GM19193 (cell line): ENCODE measurements around the gene HSPB2.

ENCODE experiments used
- POLR2A ChIP-seq: IDR thresholded peaks from 4 replicates; pipeline ENCODE4 v1.6.1; 2011; ENCODE audit not compliant: insufficient read depth, insufficient read length; ENCODE audit errors: extremely low read depth

The HSPB2 gene

DNA sequence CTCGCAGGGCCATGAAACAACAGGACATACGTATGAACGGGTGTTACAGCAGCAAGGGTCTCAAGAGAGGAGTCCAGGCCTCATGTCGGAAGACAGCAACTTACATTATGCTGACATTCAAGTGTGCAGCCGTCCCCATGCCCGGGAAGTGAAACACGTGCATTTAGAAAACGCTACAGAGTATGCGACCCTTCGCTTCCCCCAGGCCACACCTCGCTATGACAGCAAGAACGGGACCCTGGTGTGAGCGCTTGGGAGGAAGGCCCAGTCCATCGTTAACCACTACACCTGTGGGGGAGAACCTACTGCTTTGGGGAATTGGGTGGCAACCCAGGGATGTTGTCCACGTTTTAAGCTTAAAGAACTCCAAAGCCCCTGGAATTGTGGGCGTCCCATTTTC, 13.4 kb downstream of the HSPB2 start:
- no peak for TF ChIP-seq POLR2A

DNA sequence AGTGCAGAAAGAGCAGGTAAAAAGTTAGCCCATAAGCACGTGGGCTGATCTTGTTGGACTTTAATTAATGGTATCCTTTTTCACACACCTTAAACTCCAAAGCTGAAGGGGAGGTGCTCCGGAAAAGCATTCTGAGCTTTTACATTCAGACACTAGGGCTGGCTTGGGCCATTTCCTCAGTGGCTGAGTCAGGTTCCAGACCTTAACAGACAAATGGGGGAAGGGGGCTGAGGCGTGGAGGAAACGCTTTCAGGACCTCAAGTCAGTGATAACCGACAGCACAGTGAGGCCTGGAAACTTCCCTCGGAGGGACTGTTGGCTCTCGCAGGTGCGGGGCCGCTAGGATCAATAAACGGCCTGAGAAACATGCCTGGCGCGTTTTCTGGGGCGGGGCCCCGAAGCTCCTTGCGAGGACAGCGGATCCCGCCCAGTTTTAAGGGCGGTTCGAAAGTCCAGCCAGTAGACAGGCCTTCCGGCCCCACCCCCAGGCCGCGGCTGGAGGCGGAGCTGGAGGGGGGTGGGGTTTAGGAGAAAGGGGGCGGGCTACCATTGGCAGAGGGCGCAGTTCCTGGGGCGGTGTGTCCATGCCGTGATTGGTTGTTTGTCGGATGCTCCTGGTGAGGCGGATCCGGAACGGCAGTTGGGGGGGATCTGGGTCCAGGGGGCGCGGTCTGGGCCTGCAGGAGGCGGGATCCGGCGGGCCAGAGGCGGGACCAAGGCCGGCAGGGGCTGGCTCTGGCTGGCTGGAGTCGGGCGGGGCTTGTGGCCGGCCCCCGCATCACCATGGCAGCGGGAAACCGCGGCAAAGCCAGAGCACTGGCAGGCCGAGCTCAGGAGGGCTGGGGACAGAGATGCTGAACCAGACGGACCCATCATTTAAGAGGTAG, 14.2 kb downstream of the HSPB2 start:
- TF ChIP-seq POLR2A = peak; percentile 75

DNA sequence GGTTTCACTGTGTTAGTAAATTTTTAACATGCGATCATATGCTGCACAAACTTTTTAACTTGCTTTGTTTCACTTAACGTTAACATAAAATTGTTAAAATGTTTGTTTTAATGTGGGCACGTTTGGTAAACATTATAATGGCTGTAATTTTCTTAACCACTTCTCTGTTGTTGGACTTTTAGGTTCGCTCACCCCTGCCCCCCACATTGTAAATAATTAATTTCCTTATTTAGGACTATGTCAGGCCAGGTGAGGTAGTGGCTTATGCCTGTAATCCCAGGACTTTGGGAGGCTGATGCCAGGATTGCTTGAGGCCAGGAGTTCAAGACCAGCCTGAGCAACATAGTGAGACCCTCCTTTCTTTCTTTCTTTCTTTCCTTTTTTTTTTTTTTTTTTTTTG, 17.9 kb downstream of the HSPB2 start:
- no peak for TF ChIP-seq POLR2A

DNA sequence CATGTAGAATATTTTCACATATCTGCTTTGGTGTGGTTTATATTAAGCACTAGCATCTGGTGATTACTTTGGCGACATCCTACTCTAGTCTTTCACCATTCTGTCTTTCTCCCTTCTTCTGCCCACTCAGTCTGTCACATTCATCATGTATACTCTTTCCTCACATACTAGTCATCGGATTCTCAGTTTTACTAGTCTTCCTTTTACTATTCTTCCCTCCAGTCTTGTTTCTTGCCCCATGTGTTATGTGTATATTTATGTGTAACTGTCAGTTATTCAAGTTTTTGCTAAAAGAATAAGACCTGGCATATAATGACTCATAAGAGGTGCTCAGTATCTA, 20.0 kb downstream of the HSPB2 start:
- no peak for TF ChIP-seq POLR2A

DNA sequence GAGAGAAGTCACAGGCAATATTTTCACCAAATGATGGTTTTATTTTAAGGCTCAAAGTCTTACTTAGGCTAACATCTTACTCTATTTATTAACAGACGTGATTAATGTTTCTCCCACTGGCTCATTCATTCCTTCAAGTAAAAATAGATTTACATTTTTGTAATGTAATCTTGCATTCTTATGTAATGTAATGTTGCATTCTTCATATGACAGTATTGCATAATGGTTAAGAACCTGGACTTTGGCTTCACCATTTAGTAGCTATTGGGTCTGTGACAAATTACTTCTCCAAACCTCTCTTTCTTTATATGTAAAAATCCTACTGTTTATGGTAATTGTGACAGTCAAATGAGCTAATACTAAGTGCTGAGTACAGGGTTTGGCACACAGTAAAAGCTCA, 21.3 kb downstream of the HSPB2 start:
- TF ChIP-seq POLR2A = no peak

DNA sequence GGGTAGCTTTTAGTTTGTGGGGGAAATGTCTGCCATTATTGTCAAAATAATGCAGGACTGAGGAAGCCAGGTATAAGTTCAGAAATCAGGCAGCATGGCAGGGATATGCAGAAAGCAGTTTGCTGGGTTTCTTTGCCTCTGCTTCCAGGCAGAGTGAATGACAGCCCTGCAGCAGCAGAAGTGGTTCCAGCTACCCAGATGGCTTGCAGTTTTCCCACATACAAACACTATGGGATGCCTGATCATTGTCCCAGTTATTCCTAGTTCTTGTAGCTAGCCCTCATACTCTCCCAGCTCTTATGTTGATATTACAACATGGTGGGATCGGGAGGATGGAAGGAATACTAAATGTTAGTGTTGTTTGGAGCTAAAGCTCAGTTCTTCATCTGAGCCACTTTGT, 21.8 kb downstream of the HSPB2 start:
- TF ChIP-seq POLR2A = no peak

DNA sequence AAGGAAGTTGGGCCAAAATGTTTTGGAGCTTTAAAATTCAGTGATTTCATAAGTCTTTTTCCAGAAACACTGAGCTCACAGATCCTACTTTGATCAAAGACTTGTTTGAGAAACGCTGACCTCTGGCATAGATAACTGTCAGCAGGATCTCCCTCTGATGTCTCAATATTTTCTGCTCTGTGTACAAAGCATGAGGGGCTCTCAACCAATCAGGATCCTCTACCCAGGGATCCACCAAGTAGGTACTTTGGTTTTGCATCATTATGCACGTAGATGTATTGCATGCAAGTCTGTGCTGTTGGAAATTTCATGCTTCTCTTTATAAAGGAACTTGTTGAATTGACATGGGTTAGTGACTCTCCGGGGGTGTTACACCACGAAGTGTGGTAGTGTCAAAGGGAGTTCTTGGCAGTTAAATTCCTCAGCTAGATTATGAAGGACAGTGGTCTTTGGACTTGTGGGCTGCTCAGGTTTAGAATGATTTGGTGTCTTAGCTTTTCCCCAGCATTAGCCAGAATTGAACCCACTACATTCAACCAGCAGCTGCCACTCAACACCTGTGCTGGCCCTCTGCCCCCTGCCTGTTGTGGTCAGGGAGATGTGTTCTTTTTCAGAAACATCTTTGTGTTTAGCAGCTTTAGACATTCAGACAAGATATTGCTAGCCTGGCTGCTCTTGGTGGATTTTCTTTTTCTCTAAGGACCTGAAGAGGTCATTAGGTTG, 22.9 kb downstream of the HSPB2 start:
- no peak for TF ChIP-seq POLR2A

DNA sequence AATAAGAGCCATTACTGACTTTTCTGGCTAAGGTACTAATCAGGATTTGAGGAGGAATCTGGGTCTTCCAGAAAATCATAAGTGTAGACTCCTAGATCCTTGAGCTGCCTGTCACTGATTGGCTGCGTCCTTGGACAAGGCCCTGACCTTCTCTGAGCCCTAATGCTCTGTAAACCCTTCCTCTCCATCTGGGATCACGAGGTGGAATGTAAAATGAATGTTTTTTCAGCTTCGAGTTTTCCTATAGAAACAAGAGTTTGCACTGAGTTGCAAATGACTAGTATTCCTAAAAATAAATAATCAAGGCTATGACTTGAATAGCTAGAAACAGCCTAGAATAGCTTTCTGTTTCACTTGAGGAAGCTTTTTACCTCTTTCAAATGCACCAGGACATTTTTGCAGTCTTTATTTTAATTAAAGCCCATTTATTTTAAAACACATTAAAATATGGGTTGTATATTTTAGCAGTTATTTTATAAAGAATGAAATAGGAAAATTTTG, 23.6 kb downstream of the HSPB2 start:
- TF ChIP-seq POLR2A = no peak

DNA sequence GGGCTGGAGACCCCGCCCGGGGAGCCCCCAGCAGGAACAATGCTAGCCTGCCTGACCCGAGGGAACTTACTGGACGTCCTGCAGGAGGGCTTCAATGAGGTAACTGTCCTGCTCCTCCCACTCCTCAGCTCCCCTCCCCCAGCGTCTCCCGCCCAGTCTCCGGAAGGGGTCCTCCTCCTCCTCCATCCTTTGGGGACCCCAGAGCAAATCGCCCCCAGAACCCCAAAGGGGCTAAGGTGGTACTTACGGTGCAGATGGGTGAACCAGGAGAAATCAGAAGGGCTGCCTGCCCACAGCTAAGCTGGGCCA, 24.9 kb downstream of the HSPB2 start:
- no peak for TF ChIP-seq POLR2A

DNA sequence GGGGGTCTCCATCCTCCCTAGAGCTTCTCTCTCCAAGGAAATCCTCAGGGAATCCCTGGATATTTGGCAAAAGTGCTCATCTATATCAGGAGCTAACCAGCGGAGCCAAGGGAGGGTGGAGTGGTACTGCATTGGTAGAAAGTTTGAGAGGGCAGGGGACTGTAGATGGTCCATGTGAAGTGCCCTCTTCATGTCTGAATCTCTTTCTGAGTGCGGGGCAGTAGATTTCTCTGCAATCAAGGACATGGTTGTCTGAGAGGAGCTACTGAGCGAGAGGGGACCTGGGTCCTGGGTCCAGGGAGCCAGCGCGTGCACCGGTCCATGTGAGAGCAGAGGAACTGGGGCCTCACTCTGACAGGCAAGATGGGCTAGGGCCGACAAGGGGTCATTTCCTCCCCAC, 25.3 kb downstream of the HSPB2 start:
- TF ChIP-seq POLR2A = no peak

DNA sequence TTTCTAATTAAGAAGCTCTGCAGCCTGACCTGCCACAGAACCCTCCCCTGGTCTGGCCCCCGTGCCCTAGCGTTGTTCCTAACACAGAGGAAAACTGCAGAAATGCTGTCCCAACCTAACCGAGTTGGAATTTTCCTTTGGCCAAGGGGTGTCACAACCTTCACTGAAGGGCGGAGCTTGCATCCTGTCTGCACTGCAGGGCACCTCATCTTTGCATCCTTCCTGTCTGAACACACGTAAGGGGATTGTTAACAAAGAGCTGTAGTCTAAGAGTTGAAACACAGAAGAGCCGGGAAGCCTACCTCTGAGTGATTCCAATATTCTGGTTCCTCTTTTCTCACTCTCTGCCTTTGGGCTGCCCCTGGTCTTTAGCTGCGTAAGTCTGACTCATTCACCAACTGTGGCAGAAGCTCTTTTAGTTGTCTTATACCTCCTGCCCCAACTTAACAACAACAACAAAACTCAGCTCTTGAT, 26.2 kb downstream of the HSPB2 start:
- TF ChIP-seq POLR2A = no peak

DNA sequence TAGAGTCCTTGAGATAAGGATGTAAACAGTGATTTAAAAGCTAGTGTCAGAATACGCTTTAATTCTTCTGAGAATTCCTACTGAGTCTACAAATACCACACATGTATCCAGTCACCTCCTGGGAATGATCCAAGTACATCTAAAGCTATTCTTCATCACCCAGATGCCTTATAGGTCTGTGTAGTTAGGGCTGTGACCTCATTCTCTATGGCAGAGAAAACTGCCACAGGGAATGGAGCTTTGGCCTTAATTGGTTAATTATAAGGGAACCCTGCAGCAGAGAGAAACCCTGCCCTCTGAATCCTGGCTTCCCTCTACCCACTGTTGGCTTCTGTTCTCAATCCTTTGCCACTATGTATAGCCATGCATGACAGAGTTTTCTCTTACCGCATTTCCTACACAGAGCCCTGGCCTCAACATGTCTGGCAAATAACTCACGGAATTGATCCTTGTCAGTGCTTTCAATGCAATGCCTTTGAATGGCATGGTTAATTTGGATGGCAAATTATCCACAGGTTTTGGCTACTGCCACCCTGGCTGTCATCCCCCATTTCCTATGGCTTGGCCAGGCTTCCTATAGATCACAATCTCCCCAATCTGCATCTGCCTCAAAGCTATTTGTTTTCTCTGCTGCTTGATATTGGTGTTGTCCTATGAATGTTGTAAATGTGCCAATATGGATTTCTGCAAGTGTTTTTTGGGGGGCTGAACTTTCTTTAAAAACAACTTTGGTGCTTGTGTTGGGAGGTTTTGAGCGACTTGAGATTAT, 27.5 kb downstream of the HSPB2 start:
- no peak for TF ChIP-seq POLR2A

DNA sequence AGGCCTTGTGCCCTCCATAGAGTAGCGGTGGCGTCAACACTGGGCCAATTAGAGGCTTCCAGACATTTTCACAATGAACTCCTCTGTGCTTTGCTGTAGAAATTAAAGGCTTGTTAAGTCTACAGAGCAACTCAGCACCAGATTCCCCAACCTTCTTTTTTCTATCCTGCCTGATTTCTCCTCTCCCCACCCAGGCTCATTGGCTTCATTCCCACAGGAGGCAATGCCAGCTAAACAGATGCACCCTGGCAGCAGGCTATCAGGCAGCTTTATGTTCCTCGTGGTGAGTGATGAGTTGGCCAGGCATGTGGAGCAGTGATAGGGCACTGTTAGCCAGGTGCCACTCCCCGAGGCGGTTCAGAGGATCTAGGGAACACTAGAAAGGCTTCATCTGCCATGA, 29.4 kb downstream of the HSPB2 start:
- no peak for TF ChIP-seq POLR2A

DNA sequence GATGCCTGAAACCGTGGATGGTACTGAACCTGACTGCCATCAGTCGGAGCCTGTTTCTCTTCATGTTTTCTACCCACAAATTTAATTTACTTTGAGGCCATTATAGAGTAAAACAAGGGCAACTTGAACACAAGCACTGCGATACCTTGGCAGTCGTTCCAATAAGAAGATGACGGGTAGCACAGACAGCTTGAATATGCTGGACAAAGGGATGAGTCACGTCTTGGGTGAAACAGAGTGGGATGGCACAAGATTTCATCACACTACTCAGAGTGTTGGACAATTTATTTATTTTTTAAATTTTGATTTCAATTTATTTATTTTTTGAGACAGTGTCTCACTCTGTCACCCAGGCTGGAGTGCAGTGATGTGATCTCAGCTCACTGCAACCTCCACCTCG, 30.3 kb downstream of the HSPB2 start:
- no peak for TF ChIP-seq POLR2A

DNA sequence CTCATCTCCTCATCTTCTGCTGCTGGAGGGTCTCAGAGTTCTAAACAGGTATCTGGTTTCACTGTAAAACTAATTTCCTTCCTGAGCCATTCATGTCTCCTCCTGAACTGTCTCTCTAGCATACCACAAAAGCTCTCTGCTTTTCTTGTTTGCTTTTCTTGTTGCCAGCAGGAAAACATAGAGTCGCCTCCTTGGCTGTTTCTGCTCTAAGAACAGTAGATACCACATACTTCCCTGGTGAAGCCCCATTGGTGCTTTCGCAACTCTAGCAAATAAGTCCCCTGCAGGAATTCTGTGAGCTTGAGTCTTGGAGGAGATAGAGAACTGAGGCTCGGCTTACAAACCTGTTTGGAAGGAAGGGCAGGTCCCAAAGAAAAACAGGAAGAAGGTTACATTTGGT, 31.6 kb downstream of the HSPB2 start:
- no peak for TF ChIP-seq POLR2A
